Spleen (tissue), 11 donors: ENCODE data around the gene ABCC1. TPM values are rescaled to one million over a fixed set of nuclear protein-coding genes. Genes with fewer than 3 reads are reported as not detected.
A peak's percentile ranks its signal among the peaks of the same experiment; 100 is the strongest.
"Not testable (repeated sequence)": the region's sequence is repeated elsewhere in the genome, so short reads cannot be mapped to it uniquely, and the experiment has no call there.

ENCODE experiments used
- DNase-seq: peaks from one replicate; pipeline ENCODE4 v3.0.0-alpha.2; 2020
- H3K27ac ChIP-seq, 8 donors: fragments of 200-600 bp; sonication (generic) in 7 of 8; 1 replicate in 4 of 8; 2 replicates in 4 of 8; pipeline versions ENCODE4 v1.5.0 to v1.8.0; 2016 to 2021; ENCODE audit warnings: inconsistent platforms in 4 of 8, mild to moderate bottlenecking in 4 of 8, moderate library complexity in 1 of 8
- H3K27me3 ChIP-seq, 7 donors: fragments of 200-600 bp; sonication (generic) in 6 of 7; replicated peaks in 1 of 7; 1 replicate in 4 of 7; 2 replicates in 3 of 7; pipeline versions ENCODE4 v1.5.0 to v1.8.0; 2016 to 2021; ENCODE audit warnings: inconsistent platforms in 3 of 7, mild to moderate bottlenecking in 1 of 7
- H3K36me3 ChIP-seq, 6 donors: fragments of 200-600 bp; sonication (generic) in 5 of 6; 1 replicate in 4 of 6; 2 replicates in 2 of 6; pipeline versions ENCODE4 v1.5.0 to v1.8.0; 2016 to 2021; ENCODE audit warnings: inconsistent platforms in 2 of 6
- H3K4me1 ChIP-seq, 6 donors: fragments of 200-600 bp; sonication (generic) in 5 of 6; 1 replicate in 3 of 6; 2 replicates in 3 of 6; pipeline versions ENCODE4 v1.5.0 to v1.8.0; 2016 to 2021; ENCODE audit warnings: inconsistent platforms in 3 of 6
- H3K4me3 ChIP-seq, 8 donors: fragments of 200-600 bp; sonication (generic) in 7 of 8; 1 replicate in 4 of 8; 2 replicates in 4 of 8; pipeline versions ENCODE4 v1.5.0 to v1.8.0; 2016 to 2021; ENCODE audit warnings: inconsistent platforms in 4 of 8, mild to moderate bottlenecking in 4 of 8, moderate library complexity in 2 of 8
- H3K9me3 ChIP-seq, 8 donors: fragments of 200-600 bp; sonication (generic) in 7 of 8; 1 replicate in 4 of 8; 2 replicates in 4 of 8; pipeline versions ENCODE4 v1.5.0 to v1.8.0; 2016 to 2021; ENCODE audit warnings: inconsistent platforms in 4 of 8
- CTCF ChIP-seq, 11 experiments: fragments of 200-600 bp in 7 of 11; fragments of 450-650 bp in 4 of 11; sonication (generic) in 4 of 11; IDR thresholded peaks in 8 of 11; conservative IDR thresholded peaks in 3 of 11; 1 replicate in 7 of 11; 2 replicates in 4 of 11; pipeline versions ENCODE4 v1.4.0 to v1.8.0; 2016 to 2021; ENCODE audit warnings: antibody characterized with exemption in 11 of 11, inconsistent platforms in 4 of 11, mild to moderate bottlenecking in 1 of 11
- POLR2A ChIP-seq, 3 donors: fragments of 450-650 bp; IDR thresholded peaks; one replicate each; pipeline ENCODE4 v1.5.1; 2017; ENCODE audit warnings: antibody characterized with exemption in 3 of 3, mild to moderate bottlenecking in 1 of 3
- POLR2AphosphoS5 ChIP-seq, 3 donors: sonication (generic); formaldehyde crosslinking; IDR thresholded peaks; one replicate each; pipeline ENCODE4 v1.5.1; 2017; ENCODE audit warnings: antibody characterized with exemption in 3 of 3
- WGBS, 5 donors: extraction: QIAGEN DNeasy Blood & Tissue Kit in 3 of 5; methylation state at CpG; one replicate each; pipeline versions ENCODE4 v1.1.5 to v1.1.7; 2013 to 2018; 5-methylcytosine and 5-hydroxymethylcytosine counted together
- intact Hi-C: fragments of 100-400 bp; cut with DNase I; formaldehyde crosslinking; loops from one replicate; pipeline ENCODE4 v1.15.0; 2023; ENCODE audit warnings: low total_unique reads
- polyA plus RNA-seq, 3 donors: library from polyadenylated mRNA; stranded (reverse); fragments of 200-250 nt; gene quantifications; one replicate each; pipeline ENCODE4 v1.2.1, GENCODE V29; 2013
- total RNA-seq, 7 donors: library from RNA; depleted of rRNA in 3 of 7; stranded (reverse); fragments of >200 nt in 3 of 7; fragmentation: NEBNext Ultra II Directional in 4 of 7; extraction: Animal tissue kit (Norgen Biotek cat#: 25700) in 4 of 7; gene quantifications; one replicate each; pipeline versions ENCODE4 v1.1.0 to v1.2.1, GENCODE V29; 2016 to 2021
- donor health status: healthy with polysubstance abuse.
- donor health status: DM: no; HTN: no; CAD: no; lungs with moderate emphysema.
- donor health status: DM: no; HTN: no; CAD: no.
- donor health status: Bipolar disorder and iron deficiency.
- donor health status: healthy.
- donor health status: DM: no; HTN: no; CAD: no.
- donor health status: DM: yes; HTN: yes; CAD: no.

The ABCC1 gene
- total and polyA plus RNA-seq, 10 donors = 7.8 to 65.7 (median 52.5) TPM

GRCh38 chr16:16151315-16151714 is 201.9 kb downstream of the ABCC1 start:
- Histone ChIP-seq H3K4me1 (peaks cover 0 to 17% (median 7%) of the 10 kb centered on the region in 6 donors), H3K27ac (no peak overlapping the region), H3K36me3 (peaks cover 0 to 10% (median under 1%) of the 10 kb centered on the region in 6 donors), H3K27me3 (no peaks in the 10 kb centered on the region), H3K4me3 (no peak overlapping the region), H3K9me3 (no peaks in the 10 kb centered on the region)
- intact Hi-C loops = no loop called here
- no peak for DNase-seq
- 82 to 90% (median 90%) methylated on average over 8 of the region's 8 CpGs for WGBS, 5 donors
- no peak for TF ChIP-seq CTCF (IDR thresholded peaks at IDR 0.05 in 8 of 11, conservative IDR thresholded peaks at IDR 0.05 in 3 of 11)
- TF ChIP-seq POLR2A (IDR thresholded peaks at IDR 0.05) = no peak
- no peak for TF ChIP-seq POLR2AphosphoS5 (IDR thresholded peaks at IDR 0.05)

GRCh38 chr16:16153000-16153399 is 203.6 kb downstream of the ABCC1 start:
- peaks cover 0 to 17% (median 7%) of the 10 kb centered on the region in 6 donors for H3K4me1 ChIP-seq
- H3K9me3 ChIP-seq = peaks cover 0 to 10% (median 5%) of the 10 kb centered on the region in 8 donors
- DNase-seq, H3K4me3 ChIP-seq, H3K36me3 ChIP-seq, intact Hi-C loops, H3K27me3 ChIP-seq, H3K27ac ChIP-seq: not testable (repeated sequence)
- 92 to 97% (median 94%) methylated on average over 12 of the region's 12 CpGs for WGBS, 5 donors

GRCh38 chr16:16154281-16154951 is 205.0 kb downstream of the ABCC1 start:
- H3K36me3 ChIP-seq = peaks cover 0 to 3% (median 0%) of the 10 kb centered on the region in 6 donors
- peak in 2 of 3 donors; percentile 13 to 49 for TF ChIP-seq POLR2AphosphoS5 (IDR thresholded peaks at IDR 0.05)
- no peak for TF ChIP-seq CTCF (IDR thresholded peaks at IDR 0.05 in 8 of 11, conservative IDR thresholded peaks at IDR 0.05 in 3 of 11)
- H3K9me3 ChIP-seq = peaks cover 0 to 24% (median 19%) of the 10 kb centered on the region in 8 donors
- no peak overlapping the region for H3K27ac ChIP-seq
- H3K27me3 ChIP-seq = no peaks in the 10 kb centered on the region
- H3K4me3 ChIP-seq = no peak overlapping the region
- intact Hi-C loops = no loop called here
- no peak for DNase-seq
- 81 to 85% (median 84%) methylated on average over 8 to 18 of the region's 18 CpGs for WGBS, 5 donors
- peaks cover 0 to 17% (median 7%) of the 10 kb centered on the region in 6 donors for H3K4me1 ChIP-seq

GRCh38 chr16:16155234-16155633 is 205.8 kb downstream of the ABCC1 start:
- DNase-seq = no peak
- intact Hi-C loops = no loop called here
- Histone ChIP-seq H3K9me3 (peaks cover 0 to 32% (median 28%) of the 10 kb centered on the region in 8 donors), H3K27ac (no peak overlapping the region), H3K4me1 (peaks cover 0 to 9% (median 1%) of the 10 kb centered on the region in 6 donors), H3K4me3 (no peak overlapping the region), H3K36me3 (peaks cover 0 to 8% (median 0%) of the 10 kb centered on the region in 6 donors), H3K27me3 (no peaks in the 10 kb centered on the region)
- WGBS, 5 donors = 88 to 97% (median 93%) methylated on average over 3 of the region's 3 CpGs
- TF ChIP-seq CTCF (IDR thresholded peaks at IDR 0.05 in 8 of 11, conservative IDR thresholded peaks at IDR 0.05 in 3 of 11) (no peak), POLR2A (IDR thresholded peaks at IDR 0.05) (no peak), POLR2AphosphoS5 (IDR thresholded peaks at IDR 0.05) (no peak)
